WTC11 (cell line): ENCODE results near the gene UGT1A9. TPM values are rescaled to one million over a fixed set of nuclear protein-coding genes. Genes with fewer than 3 reads are reported as not detected.

Experiments
- ATAC-seq: fragments of 200-7000 bp; cut with Tn5 transposase; 2 replicates; pipeline ENCODE4 v1.10.0; 2021; ENCODE audit warnings: mild to moderate bottlenecking, moderate library complexity
- CTCF ChIA-PET: fragments of 300-600 bp; sonication (Branson Sonifier 250); formaldehyde crosslinking; loops from one replicate; lab custom pipeline; 2021; ENCODE audit warnings: antibody characterized with exemption; lab: Charles Lee
- POLR2A ChIA-PET: fragments of 350-600 bp; sonication (Branson Sonifier 250); formaldehyde crosslinking; loops from one replicate; lab custom pipeline; 2021; ENCODE audit warnings: antibody characterized with exemption; lab: Charles Lee
- DNase-seq: peaks from one replicate; pipeline ENCODE4 v3.0.0; 2021; ENCODE audit warnings: low spot score
- H3K27ac Mint-ChIP-seq: 2 replicates; pipeline ENCODE4 v1.8.0; 2021; ENCODE audit warnings: mixed read lengths
- H3K27me3 Mint-ChIP-seq: 2 replicates; pipeline ENCODE4 v1.8.0; 2021; ENCODE audit warnings: low read depth, mild to moderate bottlenecking, moderate library complexity, mixed read lengths
- H3K36me3 Mint-ChIP-seq: 2 replicates; pipeline ENCODE4 v1.8.0; 2021; ENCODE audit warnings: mixed read lengths
- H3K4me1 Mint-ChIP-seq: 2 replicates; pipeline ENCODE4 v1.8.0; 2022; ENCODE audit warnings: mixed read lengths
- H3K4me3 Mint-ChIP-seq: 2 replicates; pipeline ENCODE4 v1.8.0; 2021; ENCODE audit warnings: mild to moderate bottlenecking, moderate library complexity, mixed read lengths
- H3K9me3 Mint-ChIP-seq: 2 replicates; pipeline ENCODE4 v1.8.0; 2021; ENCODE audit warnings: mixed read lengths
- ARID4B ChIP-seq: sonication (generic); formaldehyde crosslinking; IDR thresholded peaks from 2 replicates; pipeline ENCODE4 v1.8.0; 2023; ENCODE audit warnings: missing genetic modification reagents, mild to moderate bottlenecking, borderline replicate concordance
- ATF1 ChIP-seq: sonication (generic); formaldehyde crosslinking; IDR thresholded peaks from 2 replicates; pipeline ENCODE4 v1.8.1; 2023; ENCODE audit warnings: mild to moderate bottlenecking, moderate library complexity, missing genetic modification reagents
- E2F1 ChIP-seq: sonication (generic); formaldehyde crosslinking; IDR thresholded peaks from 2 replicates; pipeline ENCODE4 v1.8.0; 2022; ENCODE audit warnings: mild to moderate bottlenecking, missing genetic modification reagents
- ELF4 ChIP-seq: sonication (generic); formaldehyde crosslinking; IDR thresholded peaks from 2 replicates; pipeline ENCODE4 v1.8.1; 2022; ENCODE audit warnings: low read depth, mild to moderate bottlenecking, moderate library complexity, missing genetic modification reagents
- ESRRA ChIP-seq: sonication (generic); formaldehyde crosslinking; IDR thresholded peaks from 2 replicates; pipeline ENCODE4 v1.8.1; 2022; ENCODE audit warnings: mild to moderate bottlenecking, missing genetic modification reagents, borderline replicate concordance
- HMGXB4 ChIP-seq: sonication (generic); formaldehyde crosslinking; IDR thresholded peaks from 2 replicates; pipeline ENCODE4 v1.8.1; 2023; ENCODE audit warnings: mild to moderate bottlenecking, moderate library complexity, missing genetic modification reagents
- IRF2 ChIP-seq: sonication (generic); formaldehyde crosslinking; IDR thresholded peaks from 2 replicates; pipeline ENCODE4 v1.8.0; 2022; ENCODE audit warnings: low read depth, missing genetic modification reagents, borderline replicate concordance
- NR3C1 ChIP-seq: sonication (generic); formaldehyde crosslinking; conservative IDR thresholded peaks from 2 replicates; pipeline ENCODE4 v1.8.1; 2023; ENCODE audit warnings: low read depth, mild to moderate bottlenecking, missing genetic modification reagents
- OVOL2 ChIP-seq: fragments of 250-450 bp; sonication (Bioruptor Pico); IDR thresholded peaks from 2 replicates; pipeline ENCODE4 v1.9.0; 2021; ENCODE audit warnings: mild to moderate bottlenecking, borderline replicate concordance
- SOX15 ChIP-seq: fragments of 250-450 bp; sonication (Bioruptor Pico); IDR thresholded peaks from 2 replicates; pipeline ENCODE4 v1.9.0; 2021; ENCODE audit warnings: mild to moderate bottlenecking
- TEAD1 ChIP-seq: sonication (generic); formaldehyde crosslinking; IDR thresholded peaks from 2 replicates; pipeline ENCODE4 v1.8.0; 2022; ENCODE audit warnings: mild to moderate bottlenecking, missing genetic modification reagents
- ZNF138 ChIP-seq: sonication (generic); formaldehyde crosslinking; conservative IDR thresholded peaks from 2 replicates; pipeline ENCODE4 v1.8.1; 2022; ENCODE audit warnings: mild to moderate bottlenecking, moderate library complexity, missing genetic modification reagents
- ZNF396 ChIP-seq: fragments of 250-450 bp; sonication (Bioruptor Pico); IDR thresholded peaks from 2 replicates; pipeline ENCODE4 v1.8.0; 2021; ENCODE audit warnings: mild to moderate bottlenecking, moderate library complexity, borderline replicate concordance
- total RNA-seq: library from RNA; stranded (reverse); gene quantifications from 3 replicates; pipeline ENCODE4 v1.2.3, GENCODE V29; 2021
- TF ChIP-seq, protein P1 (sequence below): fragments of 250-450 bp; sonication (Bioruptor Pico); IDR thresholded peaks from 2 replicates; pipeline ENCODE4 v1.9.0; 2021; ENCODE audit warnings: mild to moderate bottlenecking
- TF ChIP-seq, protein P2 (sequence below): sonication (generic); formaldehyde crosslinking; IDR thresholded peaks from 2 replicates; pipeline ENCODE4 v1.8.0; 2022; ENCODE audit warnings: mild to moderate bottlenecking, missing genetic modification reagents
- TF ChIP-seq, protein P3 (sequence below): fragments of 250-450 bp; sonication (Bioruptor Pico); IDR thresholded peaks from 2 replicates; pipeline ENCODE4 v1.9.0; 2021; ENCODE audit warnings: moderate library complexity, mild to moderate bottlenecking, inconsistent platforms, borderline replicate concordance
- TF ChIP-seq, protein P4 (sequence below): sonication (generic); formaldehyde crosslinking; IDR thresholded peaks from 2 replicates; pipeline ENCODE4 v1.8.1; 2022; ENCODE audit warnings: missing genetic modification reagents, borderline replicate concordance
- TF ChIP-seq, protein P5 (sequence below): fragments of 250-450 bp; sonication (Bioruptor Pico); conservative IDR thresholded peaks from 2 replicates; pipeline ENCODE4 v1.9.0; 2021; ENCODE audit warnings: mild to moderate bottlenecking

The UGT1A9 gene
- total RNA-seq, 1 experiment from 2014 or later = not detected

DNA sequence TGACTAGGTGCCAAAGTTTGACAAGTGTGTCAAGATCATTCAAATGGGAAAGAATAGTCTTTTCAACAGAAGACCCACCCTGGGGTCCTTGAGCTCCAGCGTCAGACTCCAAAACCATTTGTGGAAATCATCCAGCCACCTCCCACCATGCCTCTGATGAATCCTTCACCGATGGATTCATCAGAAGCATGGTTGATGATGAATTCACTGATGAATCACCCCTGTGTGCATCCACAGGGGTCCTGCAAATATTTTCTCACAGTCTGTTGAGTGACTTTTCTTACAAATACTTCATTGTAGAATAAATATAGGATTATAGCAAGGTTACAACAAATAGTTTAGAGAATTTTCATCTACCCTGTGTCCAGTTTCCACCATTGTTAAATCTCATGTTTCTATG lies 4.3 kb downstream of the UGT1A9 start (continued):
- TF ChIP-seq ARID4B = no peak
- TF ChIP-seq, protein P1, sequence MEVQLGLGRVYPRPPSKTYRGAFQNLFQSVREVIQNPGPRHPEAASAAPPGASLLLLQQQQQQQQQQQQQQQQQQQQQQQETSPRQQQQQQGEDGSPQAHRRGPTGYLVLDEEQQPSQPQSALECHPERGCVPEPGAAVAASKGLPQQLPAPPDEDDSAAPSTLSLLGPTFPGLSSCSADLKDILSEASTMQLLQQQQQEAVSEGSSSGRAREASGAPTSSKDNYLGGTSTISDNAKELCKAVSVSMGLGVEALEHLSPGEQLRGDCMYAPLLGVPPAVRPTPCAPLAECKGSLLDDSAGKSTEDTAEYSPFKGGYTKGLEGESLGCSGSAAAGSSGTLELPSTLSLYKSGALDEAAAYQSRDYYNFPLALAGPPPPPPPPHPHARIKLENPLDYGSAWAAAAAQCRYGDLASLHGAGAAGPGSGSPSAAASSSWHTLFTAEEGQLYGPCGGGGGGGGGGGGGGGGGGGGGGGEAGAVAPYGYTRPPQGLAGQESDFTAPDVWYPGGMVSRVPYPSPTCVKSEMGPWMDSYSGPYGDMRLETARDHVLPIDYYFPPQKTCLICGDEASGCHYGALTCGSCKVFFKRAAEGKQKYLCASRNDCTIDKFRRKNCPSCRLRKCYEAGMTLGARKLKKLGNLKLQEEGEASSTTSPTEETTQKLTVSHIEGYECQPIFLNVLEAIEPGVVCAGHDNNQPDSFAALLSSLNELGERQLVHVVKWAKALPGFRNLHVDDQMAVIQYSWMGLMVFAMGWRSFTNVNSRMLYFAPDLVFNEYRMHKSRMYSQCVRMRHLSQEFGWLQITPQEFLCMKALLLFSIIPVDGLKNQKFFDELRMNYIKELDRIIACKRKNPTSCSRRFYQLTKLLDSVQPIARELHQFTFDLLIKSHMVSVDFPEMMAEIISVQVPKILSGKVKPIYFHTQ (CRISPR knock-in tag) = no peak
- TF ChIP-seq ELF4 (CRISPR knock-in tag) = no peak
- no peak for TF ChIP-seq ESRRA (CRISPR knock-in tag)
- TF ChIP-seq ZNF138 (CRISPR knock-in tag) = no peak
- no peak for TF ChIP-seq IRF2
- TF ChIP-seq, protein P2, sequence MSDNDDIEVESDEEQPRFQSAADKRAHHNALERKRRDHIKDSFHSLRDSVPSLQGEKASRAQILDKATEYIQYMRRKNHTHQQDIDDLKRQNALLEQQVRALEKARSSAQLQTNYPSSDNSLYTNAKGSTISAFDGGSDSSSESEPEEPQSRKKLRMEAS = no peak
- no peak for TF ChIP-seq OVOL2 (CRISPR knock-in tag)
- TF ChIP-seq ZNF396 (CRISPR knock-in tag) = no peak
- TF ChIP-seq NR3C1 = no peak

DNA sequence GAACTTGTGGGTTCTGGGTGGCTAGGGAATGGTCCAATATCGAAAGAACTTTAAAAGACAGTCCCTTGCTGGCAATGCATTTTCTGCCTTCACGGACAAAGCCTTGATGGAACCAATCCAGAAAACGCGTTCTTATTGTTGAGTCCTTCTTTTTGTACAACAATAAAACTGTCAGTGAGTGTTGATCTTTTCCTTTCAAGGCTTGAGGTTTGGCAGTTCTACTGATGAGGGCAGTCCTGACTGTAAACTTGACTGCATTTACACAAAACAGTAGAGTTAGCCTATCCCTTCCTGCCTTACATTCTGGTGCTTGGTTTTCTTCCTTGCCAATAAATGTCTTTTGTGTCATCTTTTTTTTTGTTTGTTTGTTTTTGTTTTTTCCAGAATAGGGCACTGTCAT lies 7.5 kb downstream of the UGT1A9 start:
- Mint-ChIP-seq H3K27ac (no peak overlapping the region), H3K36me3 (no peaks in the 10 kb centered on the region), H3K4me3 (no peak overlapping the region), H3K27me3 (peaks cover 12% of the 10 kb centered on the region; the same call in 1 of the 2 replicates), H3K9me3 (no peaks in the 10 kb centered on the region), H3K4me1 (peaks cover 7% of the 10 kb centered on the region)
- CTCF ChIA-PET = no interaction called here
- DNase-seq = no peak
- POLR2A ChIA-PET = no interaction called here
- ATAC-seq = no peak
- TF ChIP-seq SOX15 (CRISPR knock-in tag) (no peak), HMGXB4 (CRISPR knock-in tag) (no peak), E2F1 (no peak), TEAD1 (CRISPR knock-in tag) (no peak), ATF1 (CRISPR knock-in tag) (no peak)
- TF ChIP-seq, protein P3, sequence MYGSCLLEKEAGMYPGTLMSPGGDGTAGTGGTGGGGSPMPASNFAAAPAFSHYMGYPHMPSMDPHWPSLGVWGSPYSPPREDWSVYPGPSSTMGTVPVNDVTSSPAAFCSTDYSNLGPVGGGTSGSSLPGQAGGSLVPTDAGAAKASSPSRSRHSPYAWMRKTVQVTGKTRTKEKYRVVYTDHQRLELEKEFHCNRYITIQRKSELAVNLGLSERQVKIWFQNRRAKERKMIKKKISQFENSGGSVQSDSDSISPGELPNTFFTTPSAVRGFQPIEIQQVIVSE = no peak
- TF ChIP-seq, protein P4, sequence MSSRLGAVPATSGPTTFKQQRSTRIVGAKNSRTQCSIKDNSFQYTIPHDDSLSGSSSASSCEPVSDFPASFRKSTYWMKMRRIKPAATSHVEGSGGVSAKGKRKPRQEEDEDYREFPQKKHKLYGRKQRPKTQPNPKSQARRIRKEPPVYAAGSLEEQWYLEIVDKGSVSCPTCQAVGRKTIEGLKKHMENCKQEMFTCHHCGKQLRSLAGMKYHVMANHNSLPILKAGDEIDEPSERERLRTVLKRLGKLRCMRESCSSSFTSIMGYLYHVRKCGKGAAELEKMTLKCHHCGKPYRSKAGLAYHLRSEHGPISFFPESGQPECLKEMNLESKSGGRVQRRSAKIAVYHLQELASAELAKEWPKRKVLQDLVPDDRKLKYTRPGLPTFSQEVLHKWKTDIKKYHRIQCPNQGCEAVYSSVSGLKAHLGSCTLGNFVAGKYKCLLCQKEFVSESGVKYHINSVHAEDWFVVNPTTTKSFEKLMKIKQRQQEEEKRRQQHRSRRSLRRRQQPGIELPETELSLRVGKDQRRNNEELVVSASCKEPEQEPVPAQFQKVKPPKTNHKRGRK = no peak
- TF ChIP-seq, protein P5, sequence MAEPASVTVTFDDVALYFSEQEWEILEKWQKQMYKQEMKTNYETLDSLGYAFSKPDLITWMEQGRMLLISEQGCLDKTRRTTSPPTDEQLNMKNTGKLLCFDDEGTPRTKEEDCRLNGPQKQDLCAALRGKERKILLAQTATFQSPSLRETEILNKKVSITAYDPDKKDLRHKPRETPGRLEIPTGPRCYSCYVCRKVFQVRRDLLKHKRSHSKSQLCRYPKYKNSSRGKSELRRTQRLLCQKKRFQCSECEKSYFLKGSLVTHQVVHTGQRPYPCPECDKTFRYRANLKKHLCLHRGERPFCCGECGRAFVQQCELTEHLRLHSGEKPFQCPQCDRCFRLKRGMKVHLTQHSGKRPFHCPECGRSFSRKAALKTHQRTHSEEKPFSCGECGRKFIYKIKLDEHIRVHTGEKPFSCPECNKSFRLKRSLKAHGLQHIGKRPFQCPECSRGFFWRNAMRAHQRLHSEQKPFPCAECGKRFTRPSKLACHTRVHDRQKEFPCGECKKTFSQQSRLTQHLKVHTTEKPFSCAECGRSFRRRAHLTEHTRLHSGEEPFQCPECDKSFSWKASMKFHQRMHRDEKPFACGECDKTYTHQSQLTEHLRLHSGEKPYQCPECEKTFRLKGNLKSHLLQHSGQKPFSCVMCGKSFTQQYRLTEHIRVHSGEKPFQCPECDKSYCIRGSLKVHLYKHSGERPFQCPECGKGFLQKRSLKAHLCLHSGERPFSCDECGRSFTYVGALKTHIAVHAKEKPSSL = no peak
